DMS53 treated with DMSO at 0.1 percent for 48 hours (cell line): Measurements from ENCODE around the gene TMC5.
"Not testable (repeated sequence)": the region's sequence is repeated elsewhere in the genome, so short reads cannot be mapped to it uniquely, and the experiment has no call there.

Experiments used
- DNase-seq: peaks from one replicate; lab custom pipeline; 2025; ENCODE audit not compliant: unreplicated experiment; lab: John Stamatoyannopoulos, UW

Gene TMC5

GRCh38 chr16:19397373-19397772 is 20.3 kb upstream of the TMC5 start:
- not testable (repeated sequence) for DNase-seq

- no peak for DNase-seq
These were observed 17.0 kb upstream of the TMC5 start for GRCh38 chr16:19400711-19401110.

GRCh38 chr16:19406891-19407491 is 10.7 kb upstream of the TMC5 start:
- no peak for DNase-seq

- peak; percentile 14 for DNase-seq
These were observed 7.1 kb upstream of the TMC5 start for GRCh38 chr16:19410435-19411171.

- no peak for DNase-seq
These were observed 6.4 kb upstream of the TMC5 start for GRCh38 chr16:19411298-19411697.

- not testable (repeated sequence) for DNase-seq
These were observed 5.6 kb upstream of the TMC5 start for GRCh38 chr16:19412055-19412454.

GRCh38 chr16:19415461-19415860 is 2.2 kb upstream of the TMC5 start:
- no peak for DNase-seq

GRCh38 chr16:19415918-19416317 is 1.8 kb upstream of the TMC5 start:
- DNase-seq = no peak

GRCh38 chr16:19418200-19418599 is 517 bp downstream of the TMC5 start:
- no peak for DNase-seq

GRCh38 chr16:19419698-19420075 is 2.0 kb downstream of the TMC5 start:
- no peak for DNase-seq

- DNase-seq = no peak
These were observed 6.8 kb downstream of the TMC5 start for GRCh38 chr16:19424478-19424877.

- no peak for DNase-seq
These were observed 12.7 kb downstream of the TMC5 start for GRCh38 chr16:19430345-19430744.

- no peak for DNase-seq
These were observed 14.1 kb downstream of the TMC5 start for GRCh38 chr16:19431636-19432340.

GRCh38 chr16:19432429-19432828 is 14.7 kb downstream of the TMC5 start:
- DNase-seq = peak; percentile 93

- no peak for DNase-seq
These were observed 16.9 kb downstream of the TMC5 start for GRCh38 chr16:19434584-19434983.

- no peak for DNase-seq
These were observed 18.9 kb downstream of the TMC5 start for GRCh38 chr16:19436540-19436939.

GRCh38 chr16:19437280-19437679 is 19.6 kb downstream of the TMC5 start:
- no peak for DNase-seq

GRCh38 chr16:19438739-19439138 is 21.1 kb downstream of the TMC5 start:
- no peak for DNase-seq

GRCh38 chr16:19439483-19439882 is 21.8 kb downstream of the TMC5 start:
- no peak for DNase-seq

- DNase-seq = no peak
These were observed 26.0 kb downstream of the TMC5 start for GRCh38 chr16:19443659-19444058.

GRCh38 chr16:19446300-19446846 is 28.7 kb downstream of the TMC5 start:
- no peak for DNase-seq

- DNase-seq = no peak
These were observed 29.2 kb downstream of the TMC5 start for GRCh38 chr16:19446886-19447285.
